Epidermal melanocyte (primary cell): Measurements from ENCODE around the gene OLIG2.

ENCODE experiments used
- DNase-seq: peaks from one replicate; pipeline ENCODE4 v3.0.0; 2011; ENCODE audit warnings: low spot score; ENCODE audit not compliant: insufficient read length

Gene OLIG2

DNA sequence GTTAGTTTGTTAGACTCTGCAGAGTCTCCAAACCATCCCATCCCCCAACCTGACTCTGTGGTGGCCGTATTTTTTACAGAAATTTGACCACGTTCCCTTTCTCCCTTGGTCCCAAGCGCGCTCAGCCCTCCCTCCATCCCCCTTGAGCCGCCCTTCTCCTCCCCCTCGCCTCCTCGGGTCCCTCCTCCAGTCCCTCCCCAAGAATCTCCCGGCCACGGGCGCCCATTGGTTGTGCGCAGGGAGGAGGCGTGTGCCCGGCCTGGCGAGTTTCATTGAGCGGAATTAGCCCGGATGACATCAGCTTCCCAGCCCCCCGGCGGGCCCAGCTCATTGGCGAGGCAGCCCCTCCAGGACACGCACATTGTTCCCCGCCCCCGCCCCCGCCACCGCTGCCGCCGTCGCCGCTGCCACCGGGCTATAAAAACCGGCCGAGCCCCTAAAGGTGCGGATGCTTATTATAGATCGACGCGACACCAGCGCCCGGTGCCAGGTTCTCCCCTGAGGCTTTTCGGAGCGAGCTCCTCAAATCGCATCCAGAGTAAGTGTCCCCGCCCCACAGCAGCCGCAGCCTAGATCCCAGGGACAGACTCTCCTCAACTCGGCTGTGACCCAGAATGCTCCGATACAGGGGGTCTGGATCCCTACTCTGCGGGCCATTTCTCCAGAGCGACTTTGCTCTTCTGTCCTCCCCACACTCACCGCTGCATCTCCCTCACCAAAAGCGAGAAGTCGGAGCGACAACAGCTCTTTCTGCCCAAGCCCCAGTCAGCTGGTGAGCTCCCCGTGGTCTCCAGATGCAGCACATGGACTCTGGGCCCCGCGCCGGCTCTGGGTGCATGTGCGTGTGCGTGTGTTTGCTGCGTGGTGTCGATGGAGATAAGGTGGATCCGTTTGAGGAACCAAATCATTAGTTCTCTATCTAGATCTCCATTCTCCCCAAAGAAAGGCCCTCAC lies at the start of gene OLIG2:
OLIG2 (plus strand) TSS at position 447 of the 954 bp plus-strand sequence. CDS start 928 bp downstream, outside the sequence.
- DNase-seq: no peak

DNA sequence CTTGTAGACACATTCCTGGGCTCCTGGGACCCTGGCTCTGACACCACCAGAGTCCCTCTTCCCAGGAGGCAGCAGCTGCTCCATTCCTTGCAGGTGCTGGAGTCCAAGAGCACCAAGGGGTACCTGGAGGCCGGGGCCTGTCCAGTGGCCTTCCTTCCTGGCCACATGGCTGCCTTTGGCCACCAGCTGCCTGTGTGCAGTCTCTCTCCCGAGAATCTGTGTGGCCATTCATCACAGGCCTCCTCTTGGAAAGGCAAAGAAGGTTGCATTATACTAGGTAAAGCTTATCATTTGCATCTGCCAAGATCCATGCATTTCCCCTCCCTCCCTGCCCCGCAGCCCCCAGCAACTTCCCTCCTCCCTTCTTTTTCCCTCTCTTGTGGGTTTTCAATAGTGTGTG lies 48.9 kb upstream of the OLIG2 start:
- no peak for DNase-seq

DNA sequence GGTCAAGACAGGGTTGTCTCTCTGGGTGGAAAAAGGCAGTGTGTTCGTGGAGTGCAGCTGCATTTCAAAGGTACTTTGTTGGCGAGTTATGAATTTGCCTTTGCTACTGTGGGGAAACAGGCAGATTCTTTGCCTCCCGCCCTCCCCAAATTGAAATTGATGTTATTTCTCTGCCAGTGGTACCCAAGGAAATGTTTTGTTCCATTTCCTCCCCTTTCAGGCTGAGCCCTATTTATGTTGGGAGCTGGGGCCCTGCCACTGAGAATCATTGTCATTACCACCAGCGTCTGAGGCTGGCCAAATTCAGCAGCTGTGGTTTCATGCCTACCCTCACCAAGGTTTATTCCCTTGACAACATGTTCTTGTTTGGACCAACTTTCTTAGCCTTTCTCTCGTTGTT lies 48.5 kb upstream of the OLIG2 start:
- DNase-seq: no peak

DNA sequence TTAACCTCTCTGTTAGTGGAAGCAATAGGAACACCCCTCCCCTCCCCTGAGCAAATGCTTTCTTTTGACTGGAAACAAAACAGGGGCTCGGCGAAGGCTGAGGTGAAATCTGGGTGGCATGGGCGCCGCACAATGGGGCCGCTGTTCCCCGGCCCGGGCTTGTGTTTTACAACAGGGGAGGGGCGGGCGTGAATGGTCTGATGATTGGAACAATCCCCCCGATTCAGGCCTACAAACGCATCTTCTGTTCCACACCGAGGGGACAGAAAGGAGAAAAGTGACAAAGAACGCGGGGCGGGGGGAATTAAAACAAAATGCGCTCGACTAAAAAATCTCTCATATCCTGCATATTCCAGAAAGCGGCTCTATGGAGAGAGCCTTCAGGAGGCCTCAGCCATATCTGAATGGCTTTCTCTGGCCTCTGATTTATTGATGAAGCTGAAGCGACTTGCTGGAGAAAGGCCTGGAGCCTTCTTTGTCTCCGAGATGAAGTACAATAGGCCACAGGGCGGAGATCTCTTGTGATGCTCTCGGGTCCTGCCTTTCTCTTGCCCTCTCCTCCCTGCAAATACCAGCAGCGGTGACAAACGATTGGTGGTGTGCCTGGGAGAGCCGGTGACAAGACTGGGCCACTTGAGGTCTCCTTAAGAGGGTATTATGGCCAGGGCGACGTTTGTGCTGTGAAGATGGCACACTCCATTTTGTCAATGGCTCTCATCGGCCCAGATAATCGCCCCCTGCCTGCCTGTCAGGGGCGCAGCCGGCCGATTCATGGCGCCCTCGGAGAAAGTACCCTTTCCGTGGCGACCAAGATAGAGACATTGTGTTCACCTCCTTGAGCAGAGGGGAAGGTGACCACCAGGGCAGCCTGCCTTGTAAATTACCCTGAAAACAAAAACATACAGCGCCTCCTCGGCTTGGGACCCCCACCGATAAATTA lies 47.1 kb upstream of the OLIG2 start:
- DNase-seq: no peak

DNA sequence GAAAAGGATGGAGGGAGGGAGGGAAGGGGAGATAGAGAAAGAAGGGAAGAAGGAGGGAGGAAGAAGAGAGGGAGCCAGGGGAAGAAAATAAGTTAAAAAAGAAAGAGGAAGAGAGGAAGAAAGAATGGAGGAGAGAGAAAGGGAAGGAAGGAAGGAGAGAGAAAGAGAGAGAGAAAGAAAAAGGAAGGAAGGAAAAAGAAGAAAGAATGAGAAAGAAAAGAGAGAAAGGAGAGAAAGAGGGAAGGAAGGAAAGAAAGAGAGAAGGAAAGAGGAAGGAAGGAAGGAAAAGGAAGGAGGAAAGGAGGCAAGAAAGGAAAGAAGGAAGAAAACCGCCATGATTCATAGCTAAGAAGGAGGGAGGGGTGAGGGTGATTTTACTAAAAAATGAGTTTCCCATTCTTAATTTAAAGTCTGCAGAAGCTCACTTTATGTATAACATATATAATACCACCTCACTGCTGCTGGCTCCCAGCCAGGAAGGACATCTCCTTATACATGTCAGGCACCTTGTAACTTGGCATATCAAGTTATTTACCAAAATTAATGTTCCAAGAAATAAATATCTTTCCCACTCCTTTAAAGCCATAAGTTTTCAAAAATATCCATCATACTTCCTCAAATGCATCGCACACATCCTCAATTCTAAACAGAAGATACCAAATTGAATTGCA lies 46.0 kb upstream of the OLIG2 start:
- DNase-seq: no peak

DNA sequence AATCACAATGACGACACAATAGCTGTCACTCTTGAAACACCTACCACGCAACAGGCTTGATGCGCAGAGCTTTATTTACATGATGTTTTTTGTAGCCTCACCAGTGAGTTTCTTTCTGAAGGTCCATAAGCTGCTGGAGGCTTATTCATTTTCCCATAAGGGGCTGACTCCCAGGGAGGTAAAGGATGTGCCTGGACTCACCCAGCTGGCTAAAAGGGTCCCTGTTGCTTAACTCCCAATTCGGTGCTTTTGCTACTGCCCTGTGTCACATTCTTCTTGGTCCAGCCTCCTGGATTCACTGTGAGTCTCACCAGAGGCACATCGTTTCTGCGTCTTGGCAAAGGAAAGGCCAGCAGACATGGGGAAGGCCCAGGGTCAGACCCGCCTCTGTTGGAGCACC lies 44.6 kb upstream of the OLIG2 start:
- DNase-seq: no peak

DNA sequence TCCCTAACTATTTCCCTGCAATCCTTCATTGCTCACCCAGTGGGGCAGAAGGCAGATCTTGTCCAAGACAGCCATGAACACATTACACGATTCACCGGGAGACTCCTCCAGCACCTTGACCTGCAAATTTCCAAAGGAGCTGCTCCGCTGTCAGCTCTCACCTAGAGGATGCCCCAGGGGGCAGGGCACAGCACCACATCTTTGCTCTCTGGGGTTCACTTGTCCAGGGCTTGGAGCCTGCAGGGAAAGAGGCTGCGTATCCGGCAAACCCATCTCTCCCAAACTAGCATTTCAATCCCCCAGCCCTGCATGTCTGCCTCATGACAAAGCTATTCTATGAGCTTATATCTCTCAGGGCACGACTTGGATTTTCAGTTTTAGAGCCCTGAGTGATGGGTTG lies 35.1 kb upstream of the OLIG2 start:
- DNase-seq: no peak

DNA sequence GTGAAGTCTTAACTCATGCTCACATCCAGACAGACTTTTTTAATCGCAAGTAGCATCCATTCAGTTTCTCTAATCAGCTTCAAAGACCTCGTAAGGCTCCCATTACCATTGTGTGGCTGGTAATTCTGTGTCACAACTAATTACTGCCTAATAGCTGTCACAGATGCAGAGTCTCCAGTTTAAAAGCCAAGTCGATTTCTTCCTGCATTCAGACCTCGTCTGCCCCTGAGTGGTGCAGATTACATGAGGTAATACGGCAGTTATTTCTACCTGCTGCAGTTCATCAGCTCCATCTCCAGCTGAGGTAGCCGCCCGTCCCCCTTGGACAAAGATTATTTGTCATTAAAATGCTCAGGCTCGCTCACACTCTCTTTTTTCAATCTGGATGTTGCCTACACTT lies 34.4 kb upstream of the OLIG2 start:
- no peak for DNase-seq

DNA sequence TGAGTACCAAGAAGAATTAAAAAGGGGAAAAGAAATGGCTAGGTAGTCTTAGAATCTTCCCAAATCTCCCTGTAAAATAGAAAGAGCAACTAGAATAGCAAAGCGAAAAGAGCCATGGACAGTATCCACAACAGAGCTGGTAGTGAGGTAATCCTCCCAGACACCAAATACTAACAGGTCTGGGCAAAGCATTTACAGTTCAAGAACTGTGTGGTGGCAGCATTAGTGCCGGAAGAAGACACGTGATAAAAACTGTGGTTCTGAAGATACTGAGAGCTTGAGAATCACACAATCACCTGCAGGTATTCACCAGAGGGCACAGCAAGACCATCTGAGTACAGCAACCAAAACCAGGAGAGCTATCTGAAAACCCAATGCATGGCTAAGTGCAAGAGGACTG lies 31.8 kb upstream of the OLIG2 start:
- DNase-seq: no peak

DNA sequence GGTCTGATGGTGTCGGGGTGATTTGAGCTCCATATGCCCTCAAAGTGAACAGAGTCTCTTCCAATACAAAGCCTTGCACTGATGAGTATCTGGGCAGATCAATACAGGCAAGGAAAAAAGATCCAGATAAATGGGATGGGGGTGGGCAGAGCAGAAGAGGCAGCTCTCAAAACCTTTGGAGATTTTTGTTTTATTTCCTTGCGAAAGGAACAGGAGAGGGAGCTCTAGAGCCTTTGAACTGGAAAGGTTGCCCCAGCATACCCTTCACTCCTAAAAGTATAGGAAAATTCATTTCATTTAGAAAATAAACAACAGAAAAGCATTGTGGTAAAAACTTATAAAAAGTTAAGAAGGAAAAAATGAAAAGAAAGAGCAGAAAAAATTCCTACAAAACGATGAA lies 31.4 kb upstream of the OLIG2 start:
- no peak for DNase-seq

DNA sequence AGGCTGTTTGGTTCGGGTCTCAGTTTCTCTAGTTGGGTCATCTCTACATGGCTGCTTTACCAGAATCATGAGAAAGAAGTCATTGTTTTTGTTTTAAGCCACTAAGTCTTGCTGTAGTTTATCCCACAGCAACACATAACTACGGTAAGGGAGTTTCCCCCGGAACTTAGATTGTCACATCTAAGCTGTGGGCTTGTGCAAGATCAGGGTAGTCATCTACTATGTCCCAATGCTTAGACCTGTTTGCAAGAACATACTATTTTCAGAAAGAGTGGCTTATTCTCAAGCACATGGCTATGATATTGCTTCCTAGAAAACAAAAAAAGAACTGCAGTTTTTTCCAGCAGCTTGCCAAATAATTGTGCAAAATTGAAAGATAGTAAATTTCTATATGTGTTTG lies 18.0 kb upstream of the OLIG2 start:
- no peak for DNase-seq

DNA sequence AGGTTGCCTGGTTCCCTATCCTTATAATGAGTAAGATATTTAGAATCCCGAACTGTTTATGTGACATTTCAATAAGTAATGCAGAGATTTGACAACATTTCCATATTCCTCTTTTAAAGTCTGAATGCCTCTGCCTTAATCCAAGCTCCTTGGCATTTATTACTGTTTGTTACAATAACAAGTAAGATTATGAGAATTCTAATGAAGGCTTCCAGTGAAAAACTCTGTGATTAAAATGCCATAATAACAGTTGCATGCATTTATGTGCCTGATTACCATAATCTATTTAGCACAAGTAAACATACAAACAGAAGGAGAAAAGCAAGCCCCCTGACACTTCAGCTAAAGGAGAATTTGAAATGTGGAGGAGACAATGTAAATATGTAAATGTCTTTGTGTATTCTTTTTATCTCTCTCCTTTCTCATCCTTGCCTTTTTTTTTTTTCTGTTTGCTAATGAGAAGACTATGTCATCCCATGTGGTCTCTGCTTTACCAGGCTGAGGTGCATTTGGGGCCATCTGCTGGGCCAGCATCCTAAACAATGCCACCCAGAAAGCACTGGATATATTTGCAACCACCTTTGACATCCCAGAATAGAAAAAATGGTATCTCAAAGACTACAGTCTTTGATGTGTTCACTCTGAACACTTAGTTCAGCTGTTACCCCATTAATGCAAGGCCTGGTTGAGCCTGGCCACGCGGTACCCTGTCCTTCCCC lies 17.2 kb upstream of the OLIG2 start:
- DNase-seq: no peak

DNA sequence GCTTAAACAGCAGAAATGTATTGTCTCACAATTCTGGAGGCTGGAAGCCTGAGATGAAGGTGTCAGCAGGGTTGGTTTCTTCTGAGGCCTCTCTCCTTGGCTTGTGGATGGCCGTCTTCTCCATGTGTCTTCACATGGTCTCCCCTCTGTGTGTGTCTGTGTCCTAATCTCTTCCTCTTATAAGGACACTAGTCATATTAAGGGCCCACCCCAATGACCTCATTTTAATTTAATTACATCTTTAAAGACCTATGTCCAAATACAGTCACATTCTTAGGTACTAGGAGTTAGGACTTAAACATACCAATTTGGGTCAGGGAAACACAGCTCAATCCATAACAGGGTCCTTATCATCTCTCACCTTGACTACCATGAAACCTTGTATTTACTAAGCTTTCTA lies 14.8 kb upstream of the OLIG2 start:
- no peak for DNase-seq

DNA sequence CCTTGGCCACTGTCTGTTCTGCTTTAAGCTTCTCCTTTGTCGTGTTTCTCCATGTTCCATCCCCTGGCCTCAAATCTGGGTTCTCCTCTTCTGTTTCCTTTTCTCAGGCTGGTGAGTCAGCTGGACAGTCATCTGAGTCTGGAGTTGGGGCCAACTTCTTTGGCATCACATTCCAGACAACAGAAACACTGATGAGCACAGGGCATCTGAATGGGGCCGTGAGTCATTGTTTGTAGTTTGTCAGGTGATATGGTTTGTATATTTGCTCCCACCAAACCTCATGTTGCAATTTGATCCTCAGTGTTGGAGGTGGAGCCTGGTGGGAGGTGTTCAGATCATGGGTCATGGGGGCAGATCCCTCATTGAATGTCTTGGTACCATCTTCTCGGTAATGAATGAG lies 14.3 kb upstream of the OLIG2 start:
- no peak for DNase-seq

DNA sequence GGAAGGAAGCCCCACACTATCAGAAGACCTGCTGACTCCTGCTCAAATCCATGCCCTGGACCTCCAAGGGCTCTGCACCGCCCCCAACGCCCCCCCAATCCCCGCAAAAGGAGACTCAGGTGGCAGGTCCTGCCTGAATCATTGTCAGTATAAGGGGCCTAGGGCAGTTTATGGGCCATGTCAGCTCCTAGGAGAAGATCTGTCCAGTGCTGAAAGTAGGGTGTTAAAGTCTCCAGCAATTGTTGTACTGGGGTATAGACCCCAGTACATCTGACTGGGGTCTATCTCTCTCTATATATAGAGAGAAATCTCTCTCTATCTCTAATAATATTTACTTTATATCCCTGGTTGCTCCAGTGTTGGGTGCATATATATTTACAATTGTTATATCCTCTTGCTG lies 12.1 kb upstream of the OLIG2 start:
- no peak for DNase-seq

DNA sequence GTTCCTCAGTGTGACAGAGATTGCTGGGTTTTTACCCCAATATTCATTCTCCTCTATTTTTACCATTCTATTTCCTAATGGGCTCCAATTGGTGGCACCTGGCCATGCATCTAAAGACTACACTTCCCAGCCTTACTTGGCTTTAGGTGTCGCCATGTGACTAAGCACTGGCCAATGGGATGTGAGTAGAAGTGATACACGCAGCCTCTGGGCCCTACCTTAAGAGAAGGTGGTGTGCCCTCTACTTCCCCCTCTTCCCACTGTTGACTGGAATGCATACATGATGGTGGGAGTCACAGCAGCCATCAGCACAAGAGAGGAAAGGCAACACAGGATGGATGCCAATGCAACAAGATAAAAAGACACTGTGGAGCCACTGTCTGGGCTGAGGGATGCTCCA lies 11.4 kb upstream of the OLIG2 start:
- no peak for DNase-seq

DNA sequence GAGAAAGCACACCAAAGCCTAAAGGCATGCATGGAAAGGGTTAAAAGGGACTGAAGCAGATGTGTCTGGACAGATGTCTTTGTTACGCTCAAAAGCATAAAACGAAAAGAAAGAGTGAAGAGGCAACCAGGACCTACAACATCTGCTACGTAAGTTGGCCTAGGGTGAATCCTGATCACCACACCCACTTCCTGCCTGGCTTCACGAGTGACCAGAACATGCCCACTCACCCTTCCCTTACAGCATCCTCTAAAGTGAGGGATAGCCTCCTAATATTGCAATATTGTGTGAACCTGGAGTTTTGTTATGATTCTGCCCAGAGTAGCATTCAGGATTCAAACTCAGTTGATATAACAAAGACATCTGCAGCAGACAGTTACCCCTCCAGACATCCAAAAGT lies 10.6 kb upstream of the OLIG2 start:
- no peak for DNase-seq

DNA sequence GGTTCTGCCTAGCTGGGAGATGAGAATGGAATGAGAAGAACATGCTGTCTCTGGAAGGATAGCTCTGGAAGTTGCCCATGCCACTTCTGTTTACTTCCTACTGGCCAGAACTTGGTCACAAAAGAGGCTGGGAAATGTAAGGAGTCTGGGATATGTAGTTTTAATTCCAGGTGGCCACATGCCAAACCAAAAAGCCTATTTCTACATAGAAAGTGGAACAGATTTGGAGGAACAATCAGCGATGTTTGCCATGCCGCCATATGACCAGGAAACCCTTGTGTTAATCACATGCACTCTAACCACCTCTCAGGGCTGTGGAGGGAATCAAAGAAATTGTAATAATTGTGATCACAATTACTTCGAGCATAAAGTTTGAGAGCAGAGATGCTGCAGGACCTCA lies 10.0 kb upstream of the OLIG2 start:
- no peak for DNase-seq

DNA sequence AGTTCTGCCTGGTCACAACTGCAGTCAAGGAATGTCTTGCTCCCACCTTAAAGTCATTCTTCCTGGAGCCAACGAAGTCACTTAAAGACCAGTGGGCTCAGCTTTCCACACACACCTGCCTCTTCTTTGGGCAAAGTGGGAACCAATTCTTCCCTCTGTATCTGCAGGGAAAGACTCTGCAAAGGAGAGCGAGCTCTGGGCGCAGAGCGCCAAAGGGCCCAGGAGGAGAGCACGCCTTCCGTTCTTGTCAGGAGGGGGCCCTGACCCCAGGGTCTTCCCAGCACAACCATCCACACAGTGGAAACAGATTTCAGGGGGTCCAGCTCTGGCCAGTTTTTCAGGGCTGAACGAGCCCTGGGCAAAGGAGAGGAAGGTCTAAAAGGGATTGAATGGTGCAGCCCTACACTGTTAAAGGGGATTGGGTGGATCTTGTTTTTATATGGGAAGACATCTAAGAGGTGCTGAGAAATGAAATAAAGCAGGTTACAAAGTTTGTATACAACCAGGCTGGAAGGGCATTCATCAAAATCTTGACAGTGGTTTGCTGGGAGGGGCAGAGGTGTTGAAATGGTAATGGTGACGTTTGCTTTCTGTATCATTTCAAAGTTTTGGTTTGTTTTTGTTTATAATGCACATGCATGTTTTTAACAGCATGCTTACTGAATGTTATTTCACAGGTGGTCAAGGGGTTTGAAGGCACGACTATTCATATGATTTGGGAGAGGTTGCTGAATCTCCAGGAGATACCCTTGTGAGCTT lies 6.8 kb upstream of the OLIG2 start:
- no peak for DNase-seq

DNA sequence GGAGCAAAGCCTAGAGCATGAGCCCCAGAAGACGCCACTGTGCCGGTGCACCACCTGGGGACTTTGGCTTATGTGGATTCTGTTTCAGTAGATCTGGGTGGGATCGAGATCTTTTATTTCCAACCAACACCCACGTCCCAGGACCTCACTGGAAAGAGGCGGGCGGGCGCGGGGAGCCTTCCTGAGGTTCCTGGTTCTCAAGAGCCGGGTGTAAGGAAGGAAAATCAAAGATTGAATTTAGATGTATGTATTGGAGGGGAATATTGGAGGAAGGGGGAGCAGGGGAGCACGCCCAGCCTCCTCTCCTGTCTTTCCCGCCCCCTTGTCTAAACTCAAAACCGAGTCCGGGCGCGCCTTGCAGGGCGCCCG lies 6.2 kb upstream of the OLIG2 start:
- no peak for DNase-seq
